SK-N-SH treated with all-trans-retinoic acid at 6 μM for 48 hours (cell line): ENCODE results near the gene DPYSL5.
"Not testable (repeated sequence)": the region's sequence is repeated elsewhere in the genome, so short reads cannot be mapped to it uniquely, and the experiment has no call there.

ENCODE experiments used
- ARNTL ChIP-seq: fragments of 450-650 bp; formaldehyde crosslinking; IDR thresholded peaks from 2 replicates; pipeline ENCODE4 v1.5.0; 2020; ENCODE audit warnings: low read depth, mild to moderate bottlenecking, moderate library complexity, borderline replicate concordance
- CREB5 ChIP-seq: fragments of 250-450 bp; sonication (Bioruptor Pico); IDR thresholded peaks from 2 replicates; pipeline ENCODE4 v1.5.1; 2020; ENCODE audit warnings: low read depth, mild to moderate bottlenecking, moderate library complexity
- CSDC2 ChIP-seq: fragments of 250-450 bp; sonication (Bioruptor Pico); IDR thresholded peaks from 2 replicates; pipeline ENCODE4 v1.5.0; 2020; ENCODE audit warnings: mild to moderate bottlenecking, moderate library complexity
- ISL1 ChIP-seq: fragments of 250-450 bp; sonication (Bioruptor Pico); IDR thresholded peaks from 2 replicates; pipeline ENCODE4 v2.1.2; 2022; ENCODE audit warnings: mild to moderate bottlenecking, moderate library complexity
- ZFP30 ChIP-seq: fragments of 450-650 bp; formaldehyde crosslinking; IDR thresholded peaks from 2 replicates; pipeline ENCODE4 v1.5.0; 2022; ENCODE audit warnings: mild to moderate bottlenecking, moderate library complexity
- ZNF8 ChIP-seq: fragments of 450-650 bp; formaldehyde crosslinking; IDR thresholded peaks from 2 replicates; pipeline ENCODE4 v1.5.0; 2020; ENCODE audit warnings: mild to moderate bottlenecking, moderate library complexity

GRCh38 chr2:26923189-26923466 is 75.2 kb downstream of the DPYSL5 start:
- TF ChIP-seq ISL1 (CRISPR knock-in tag); CREB5 (CRISPR knock-in tag); ZNF8; CSDC2 (CRISPR knock-in tag); ARNTL (CRISPR knock-in tag); ZFP30 (CRISPR knock-in tag): not testable (repeated sequence)
